Ishikawa (cell line): Measurements from ENCODE around the gene SNX19.

Source experiments
- CEBPB ChIP-seq: IDR thresholded peaks from 2 replicates; pipeline ENCODE4 v1.6.1; 2012
- TEAD4 ChIP-seq: IDR thresholded peaks from 2 replicates; pipeline ENCODE4 v1.6.1; 2012

DNA sequence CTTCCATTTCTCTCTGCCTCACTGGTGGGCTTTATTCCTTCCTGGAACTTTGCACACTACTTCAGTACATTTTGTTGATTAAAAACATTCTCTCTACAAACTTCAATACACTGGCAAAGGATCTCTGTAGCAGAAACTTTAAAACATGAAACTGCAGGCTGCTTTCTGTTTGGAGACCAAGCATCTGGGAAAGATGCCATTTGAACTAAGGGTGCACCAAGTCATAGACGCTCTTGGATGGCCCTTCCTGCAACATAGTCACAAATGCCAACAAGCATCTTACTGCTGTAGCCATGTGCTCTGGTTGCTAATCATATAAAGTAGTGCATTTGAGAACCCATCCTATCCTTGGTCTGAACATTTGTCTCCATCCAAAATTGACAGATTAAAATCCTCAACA lies 56.4 kb downstream of the SNX19 start:
- TF ChIP-seq TEAD4 (no peak), CEBPB (no peak)
